Measurements from ENCODE around the gene PCAT7. TPM values are rescaled to one million over a fixed set of nuclear protein-coding genes. Genes with fewer than 3 reads are reported as not detected.
A peak's percentile ranks its signal among the peaks of the same experiment; 100 is the strongest.
"Not testable (repeated sequence)": the region's sequence is repeated elsewhere in the genome, so short reads cannot be mapped to it uniquely, and the experiment has no call there.

Gene PCAT7
- not detected for total RNA-seq

DNA sequence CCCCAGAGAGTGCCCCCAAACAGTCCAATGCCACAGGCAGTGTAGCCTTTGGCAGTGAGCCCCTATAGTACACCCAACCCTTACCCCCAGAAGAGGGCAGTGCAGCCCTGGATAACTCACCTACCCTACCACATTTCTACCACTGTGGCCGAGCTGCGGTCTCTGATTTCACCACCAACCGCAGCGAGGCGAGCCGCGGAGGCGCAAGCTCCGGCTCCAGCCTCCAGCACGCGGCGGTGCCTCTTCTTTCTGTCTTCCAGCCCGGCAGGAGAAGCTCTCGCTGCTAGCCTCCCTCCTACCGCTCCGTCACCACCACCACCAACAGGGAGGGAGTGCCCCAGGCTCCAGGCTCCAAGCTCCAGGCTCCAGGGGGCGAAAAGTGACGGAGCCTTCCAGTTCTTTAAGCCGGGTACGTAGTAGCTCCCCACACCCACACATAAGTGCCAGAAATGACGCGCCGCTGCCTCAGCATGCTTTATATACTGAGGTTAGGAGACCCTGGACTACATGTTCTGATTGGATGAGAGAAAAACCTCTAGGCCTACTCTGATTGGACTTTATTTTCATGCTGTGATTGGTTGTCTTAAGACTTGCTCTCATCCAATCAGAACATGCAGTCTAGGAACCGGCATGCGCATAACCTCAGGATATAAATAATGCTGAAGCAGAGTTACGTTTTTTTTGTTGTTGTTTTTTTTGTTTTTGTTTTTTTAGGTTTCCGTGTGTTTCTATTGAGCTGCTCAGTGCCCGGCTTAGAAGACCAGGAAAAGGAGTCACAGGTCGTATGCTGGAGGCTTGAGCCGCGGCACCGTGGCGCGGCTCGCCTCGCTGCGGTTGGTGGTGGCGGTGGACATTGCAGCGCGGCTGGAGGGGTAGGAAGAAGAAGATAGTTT is at the start of gene PCAT7:
Gene PCAT7, plus strand, starts transcription at position 645 of the 893 bp plus-strand sequence.
- no peaks in the 10 kb centered on the region for H3K36me3 Mint-ChIP-seq
- H3K9me3 Mint-ChIP-seq = no peaks in the 10 kb centered on the region
- ATAC-seq (peak; percentile 83 to 98), DNase-seq (ENCODE audit: low spot score in 2 of 2) (peak in 1 of 2 donors; percentile 23)
- no peak within 1 kb of the TSS for H3K27ac Mint-ChIP-seq

DNA sequence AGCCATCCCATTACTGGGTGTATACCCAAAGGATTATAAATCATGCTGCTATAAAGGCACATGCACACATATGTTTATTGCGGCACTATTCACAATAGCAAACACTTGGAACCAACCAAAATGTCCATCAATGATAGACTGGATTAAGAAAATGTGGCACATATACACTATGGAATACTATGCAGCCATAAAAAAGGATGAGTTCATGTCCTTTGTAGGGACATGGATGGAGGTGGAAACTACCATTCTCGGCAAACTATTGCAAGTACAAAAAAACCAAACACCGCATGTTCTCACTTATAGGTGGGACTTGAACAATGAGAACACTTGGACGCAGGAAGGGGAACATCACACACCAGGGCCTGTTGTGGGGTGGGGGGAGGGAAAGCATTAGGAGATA is 48.5 kb upstream of the PCAT7 start:
- H3K9me3 Mint-ChIP-seq; ATAC-seq; H3K36me3 Mint-ChIP-seq; H3K27ac Mint-ChIP-seq; DNase-seq (ENCODE audit: low spot score in 2 of 2): not testable (repeated sequence)

DNA sequence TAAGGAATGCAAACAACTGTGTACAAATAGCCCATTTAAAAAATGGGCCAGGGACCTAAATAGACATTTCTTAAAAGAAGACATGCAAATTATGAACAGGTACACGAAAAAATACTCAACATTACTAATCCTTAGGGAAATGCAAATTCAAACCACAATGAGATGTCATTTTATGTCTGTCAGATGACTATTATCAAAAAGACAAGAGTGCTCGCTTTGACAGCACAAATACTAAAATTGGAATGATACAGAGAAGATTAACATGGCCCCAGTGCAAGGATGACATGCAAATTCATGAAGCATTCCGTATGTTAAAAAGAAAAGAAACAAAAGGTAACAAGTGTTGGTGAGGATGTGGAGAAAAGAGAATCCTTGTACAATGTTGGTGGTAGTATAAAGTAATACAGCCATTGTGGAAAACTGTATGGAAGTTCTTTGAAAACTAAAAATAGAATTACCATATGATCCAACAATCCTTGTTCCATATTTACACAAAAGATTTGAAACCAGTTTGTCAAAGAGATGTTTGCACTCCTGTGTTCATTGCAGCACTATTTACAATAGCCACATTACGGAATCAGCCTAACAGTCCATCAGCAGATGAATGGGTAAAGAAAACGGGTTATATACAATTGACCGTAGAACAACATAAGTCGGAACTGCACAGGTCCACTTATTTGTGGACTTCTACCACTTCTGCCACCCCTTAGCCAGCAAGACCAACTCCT is 47.2 kb upstream of the PCAT7 start:
- DNase-seq (ENCODE audit: low spot score in 2 of 2) = no peak
- Mint-ChIP-seq H3K9me3 (no peaks in the 10 kb centered on the region), H3K36me3 (no peaks in the 10 kb centered on the region), H3K27ac (no peak overlapping the region)
- no peak for ATAC-seq

DNA sequence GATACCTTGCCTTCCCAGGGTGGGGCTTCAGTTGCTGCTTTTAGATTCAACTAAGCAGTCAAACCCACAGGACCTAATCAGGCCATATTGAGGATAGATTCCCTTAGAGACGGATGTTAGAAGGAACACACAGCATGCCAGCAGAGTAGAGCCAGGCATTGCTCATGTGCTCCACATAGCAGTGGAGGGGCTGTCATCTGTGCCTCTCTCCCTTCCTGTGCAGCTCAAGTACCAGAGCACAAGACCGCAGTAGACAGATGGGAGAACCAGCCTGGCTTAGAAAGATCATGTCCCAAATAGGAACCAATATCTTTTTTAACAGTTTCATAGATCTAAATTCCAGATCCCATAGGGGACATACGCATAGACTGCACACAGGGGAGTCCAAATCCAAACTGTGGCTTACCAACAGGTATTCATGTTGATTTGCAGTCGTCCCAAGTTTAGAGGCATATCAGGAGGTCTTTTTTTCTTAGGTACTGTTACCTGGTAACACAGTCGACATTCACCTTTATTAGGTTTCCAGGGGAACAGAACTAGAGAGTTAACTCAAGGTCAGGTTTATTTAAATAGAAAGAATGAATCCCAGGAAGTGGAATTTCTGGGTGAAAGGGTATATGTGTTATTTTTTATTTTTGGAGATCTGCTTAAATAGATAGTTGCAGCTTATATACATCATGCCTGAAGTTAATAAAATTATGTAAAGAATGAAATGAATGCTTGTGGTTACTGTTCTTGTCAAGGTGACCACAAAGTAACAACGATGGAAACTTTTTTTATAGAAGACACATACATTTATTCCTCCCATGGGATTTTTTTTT is 43.5 kb upstream of the PCAT7 start:
- no peak for DNase-seq (ENCODE audit: low spot score in 2 of 2)
- ATAC-seq = no peak
- Mint-ChIP-seq H3K9me3 (no peaks in the 10 kb centered on the region), H3K36me3 (no peaks in the 10 kb centered on the region), H3K27ac (no peak overlapping the region)

DNA sequence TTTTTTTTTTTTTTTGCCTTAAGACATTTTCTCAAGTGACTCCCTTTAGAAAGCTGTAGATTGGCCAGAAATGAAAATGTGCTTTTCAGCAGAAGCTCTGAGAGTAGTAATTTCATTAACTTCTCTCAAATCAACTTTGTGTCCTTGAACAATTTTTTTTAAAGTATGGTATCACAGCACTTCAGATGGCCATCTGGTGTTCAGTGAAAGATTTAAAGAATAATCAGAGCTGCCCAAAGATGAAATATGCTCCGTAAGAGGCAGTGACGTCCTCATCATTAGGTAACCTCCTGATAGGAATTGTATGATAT is 43.0 kb upstream of the PCAT7 start:
- Mint-ChIP-seq H3K27ac (no peak overlapping the region), H3K36me3 (no peaks in the 10 kb centered on the region), H3K9me3 (no peaks in the 10 kb centered on the region)
- no peak for ATAC-seq
- no peak for DNase-seq (ENCODE audit: low spot score in 2 of 2)

DNA sequence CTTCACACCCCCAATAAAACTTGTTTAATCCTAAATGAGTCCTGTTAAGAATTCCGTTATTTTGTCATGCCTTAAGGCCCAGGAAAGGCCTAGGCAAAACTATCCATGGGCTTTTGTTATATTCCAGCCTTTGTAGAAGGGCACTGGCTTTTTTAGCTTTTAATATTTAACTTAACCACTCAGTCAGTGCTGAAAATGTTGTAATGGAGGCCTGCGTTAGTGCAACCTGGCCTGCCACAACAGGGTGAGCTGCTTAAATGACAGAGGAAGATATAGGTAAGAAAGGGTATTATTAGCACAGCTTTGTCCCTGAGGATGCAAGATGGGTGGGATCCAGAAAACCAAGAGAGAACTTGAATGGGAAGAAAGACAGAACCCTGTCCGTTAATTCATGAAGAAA is 40.2 kb upstream of the PCAT7 start:
- ATAC-seq (no peak), DNase-seq (ENCODE audit: low spot score in 2 of 2) (no peak)
- no peak overlapping the region for H3K27ac Mint-ChIP-seq
- H3K36me3 Mint-ChIP-seq = no peaks in the 10 kb centered on the region
- no peaks in the 10 kb centered on the region for H3K9me3 Mint-ChIP-seq

DNA sequence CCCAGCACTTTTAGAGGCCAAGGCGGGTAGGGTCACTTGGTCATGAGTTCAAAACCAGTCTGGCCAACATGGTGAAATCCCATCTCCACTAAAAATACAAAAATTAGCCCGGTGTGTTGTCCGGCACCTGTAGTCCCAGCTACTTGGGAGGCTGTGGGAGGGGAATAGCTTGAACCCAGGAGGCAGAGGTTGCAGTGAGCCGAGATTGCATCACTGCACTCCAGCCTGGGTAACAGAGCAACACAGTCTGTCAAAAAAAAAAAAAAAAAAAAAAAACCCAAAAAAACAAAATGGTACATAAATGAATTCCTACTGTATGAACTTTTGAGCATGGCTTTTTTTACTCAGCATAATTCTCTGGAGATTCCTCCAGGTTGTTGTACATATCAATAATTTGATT is 37.6 kb upstream of the PCAT7 start:
- ATAC-seq (no peak), DNase-seq (ENCODE audit: low spot score in 2 of 2) (no peak)
- Mint-ChIP-seq H3K36me3 (no peaks in the 10 kb centered on the region), H3K9me3 (no peaks in the 10 kb centered on the region), H3K27ac (no peak overlapping the region)

DNA sequence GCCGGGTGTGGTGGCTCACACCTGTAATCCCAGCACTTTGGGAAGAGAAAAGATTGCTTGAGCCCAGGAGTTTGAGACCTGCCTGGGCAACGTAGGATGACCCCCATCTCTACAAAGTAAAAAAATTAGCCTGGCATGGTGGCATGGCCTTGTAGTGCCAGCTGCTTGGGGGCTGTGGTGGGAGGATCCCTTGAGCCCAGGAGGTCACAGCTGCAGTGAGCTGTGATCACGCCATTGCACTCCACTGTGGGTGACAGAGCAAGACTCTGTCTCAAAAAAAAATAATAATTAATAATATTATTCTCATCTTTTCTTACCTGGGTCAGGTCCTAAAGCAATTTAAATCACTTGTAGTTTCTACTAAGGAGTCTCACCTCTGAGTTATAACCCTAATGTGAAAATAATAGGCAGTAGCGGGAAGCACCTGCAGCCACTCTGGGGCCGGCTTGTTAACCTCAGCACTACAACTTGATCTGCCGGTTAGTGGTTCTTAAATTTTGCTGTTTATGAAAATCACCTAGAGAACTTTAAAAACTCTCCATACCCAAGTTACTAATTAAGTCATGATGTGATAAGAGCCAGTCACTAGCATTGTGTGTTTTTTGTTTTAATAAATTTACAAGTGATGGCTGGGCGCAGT is 29.4 kb upstream of the PCAT7 start:
- no peaks in the 10 kb centered on the region for H3K9me3 Mint-ChIP-seq
- no peaks in the 10 kb centered on the region for H3K36me3 Mint-ChIP-seq
- DNase-seq (ENCODE audit: low spot score in 2 of 2) (no peak), ATAC-seq (no peak)
- no peak overlapping the region for H3K27ac Mint-ChIP-seq

DNA sequence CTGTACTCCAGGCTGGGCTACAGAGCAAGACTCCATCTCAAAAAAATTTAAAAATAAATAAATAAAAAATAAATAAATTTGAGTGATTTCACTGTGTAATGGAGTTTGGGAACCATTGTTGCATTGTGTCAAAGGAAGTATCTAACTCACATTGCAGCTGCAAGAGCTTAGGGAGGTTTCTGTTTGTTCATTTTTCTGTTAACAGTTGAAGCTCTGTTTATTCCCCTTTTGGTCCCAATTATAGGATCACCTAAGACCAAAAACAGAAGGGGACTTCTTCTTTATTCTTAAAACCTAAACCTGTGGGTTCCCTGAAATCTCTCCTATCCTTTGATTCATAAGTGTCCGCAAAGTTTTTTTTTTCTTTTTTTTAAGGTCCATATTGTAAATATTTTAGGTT is 28.6 kb upstream of the PCAT7 start:
- no peaks in the 10 kb centered on the region for H3K9me3 Mint-ChIP-seq
- ATAC-seq (no peak), DNase-seq (ENCODE audit: low spot score in 2 of 2) (no peak)
- H3K36me3 Mint-ChIP-seq = no peaks in the 10 kb centered on the region
- no peak overlapping the region for H3K27ac Mint-ChIP-seq

DNA sequence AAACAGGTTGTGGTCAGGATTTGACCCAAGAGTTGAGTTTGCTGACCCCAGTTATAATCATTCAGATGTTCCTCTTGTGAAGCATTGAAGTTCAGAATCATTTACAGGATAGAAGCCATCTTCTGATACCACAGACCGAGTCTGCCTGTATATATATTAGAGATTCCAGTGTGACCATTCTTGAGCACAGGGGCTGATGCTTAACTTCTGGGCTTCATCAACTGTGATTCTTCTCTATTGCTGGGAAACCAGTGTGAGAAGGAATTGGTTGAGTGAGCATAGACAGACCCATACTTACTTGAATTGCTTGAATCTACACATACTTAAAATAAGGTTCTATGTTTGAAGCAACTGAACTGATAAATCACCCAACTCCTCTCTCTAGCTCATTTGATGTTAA is 27.9 kb upstream of the PCAT7 start:
- no peak for DNase-seq (ENCODE audit: low spot score in 2 of 2)
- Mint-ChIP-seq H3K9me3 (no peaks in the 10 kb centered on the region), H3K36me3 (no peaks in the 10 kb centered on the region), H3K27ac (no peak overlapping the region)
- no peak for ATAC-seq

DNA sequence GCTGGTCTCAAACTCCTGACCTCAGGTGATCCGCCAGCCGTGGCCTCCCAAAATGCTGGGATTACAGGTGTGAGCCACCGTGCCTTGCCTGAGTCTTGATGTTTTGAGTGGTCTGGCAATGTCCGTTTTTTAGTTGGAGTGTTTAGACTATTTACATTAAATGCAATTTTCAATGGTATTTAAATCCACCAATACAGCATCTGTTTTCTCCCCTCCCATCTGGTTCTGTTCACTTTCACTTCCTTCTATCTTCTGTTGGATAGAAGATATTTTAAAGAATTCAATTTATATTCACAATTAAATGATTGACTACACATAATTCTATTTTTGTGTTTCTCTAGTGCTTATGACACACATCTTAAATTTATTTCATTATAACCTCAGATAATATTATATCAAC is 26.0 kb upstream of the PCAT7 start:
- Mint-ChIP-seq H3K36me3 (no peaks in the 10 kb centered on the region), H3K27ac (no peak overlapping the region), H3K9me3 (no peaks in the 10 kb centered on the region)
- ATAC-seq = no peak
- no peak for DNase-seq (ENCODE audit: low spot score in 2 of 2)

DNA sequence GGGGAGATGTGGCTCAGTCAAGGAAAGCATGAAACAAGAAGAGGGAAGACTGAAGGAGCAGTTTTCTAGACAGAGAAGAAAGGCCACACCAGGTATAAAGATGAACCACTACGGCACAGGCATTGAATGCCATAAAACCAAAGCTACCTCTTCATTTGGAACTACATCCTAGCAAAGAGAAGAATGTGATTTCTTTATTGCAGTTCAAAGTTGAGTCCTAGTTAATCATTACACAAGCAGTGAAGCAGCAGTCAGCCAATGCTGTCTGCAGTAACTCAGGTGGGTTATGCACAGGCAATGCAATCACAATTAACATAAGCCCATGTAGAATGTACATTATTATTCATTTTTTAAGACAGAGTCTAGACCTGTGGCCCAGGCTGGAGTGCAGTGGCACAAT is 21.7 kb upstream of the PCAT7 start:
- no peaks in the 10 kb centered on the region for H3K36me3 Mint-ChIP-seq
- no peak for DNase-seq (ENCODE audit: low spot score in 2 of 2)
- no peak overlapping the region for H3K27ac Mint-ChIP-seq
- ATAC-seq = no peak
- no peaks in the 10 kb centered on the region for H3K9me3 Mint-ChIP-seq

DNA sequence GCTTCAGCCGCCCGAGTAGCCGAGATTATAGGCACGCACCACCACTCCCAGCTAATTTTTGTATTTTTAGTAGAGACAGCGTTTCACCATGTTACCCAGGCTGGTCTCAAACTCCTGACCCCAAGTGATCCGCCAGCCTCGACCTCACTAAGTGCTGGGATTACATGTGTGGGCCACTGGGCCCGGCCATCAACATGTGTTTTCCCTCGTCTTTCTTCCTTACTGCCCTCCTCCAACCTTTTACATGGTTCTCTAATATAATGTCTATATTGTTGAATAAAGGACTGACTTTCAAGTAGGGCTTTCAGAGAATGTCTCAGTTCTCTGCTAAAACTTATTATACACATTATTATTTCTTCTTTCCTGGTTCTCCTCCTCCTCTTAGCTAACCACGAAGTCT is 21.3 kb upstream of the PCAT7 start:
- H3K27ac Mint-ChIP-seq = no peak overlapping the region
- no peak for DNase-seq (ENCODE audit: low spot score in 2 of 2)
- H3K36me3 Mint-ChIP-seq = no peaks in the 10 kb centered on the region
- H3K9me3 Mint-ChIP-seq = no peaks in the 10 kb centered on the region
- no peak for ATAC-seq

DNA sequence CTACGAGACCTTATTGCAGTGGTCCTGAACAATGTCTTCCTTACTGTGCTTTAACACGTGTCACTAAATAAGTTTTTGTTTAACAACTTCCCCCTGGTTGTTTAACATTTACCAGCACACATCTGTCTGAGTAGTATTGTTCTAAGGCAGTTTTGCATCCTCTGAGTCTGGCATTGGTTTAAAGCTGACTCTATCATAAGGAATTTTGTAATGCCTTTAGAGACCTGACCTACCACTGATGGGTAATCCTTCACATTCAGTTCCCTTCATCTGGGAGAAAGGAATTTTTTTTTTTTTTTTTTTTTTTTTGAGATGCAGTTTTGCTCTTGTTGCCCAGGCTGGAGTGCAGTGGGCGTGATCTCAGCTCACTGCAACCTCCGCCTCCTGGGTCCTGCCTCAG is 20.0 kb upstream of the PCAT7 start:
- Mint-ChIP-seq H3K36me3 (no peaks in the 10 kb centered on the region), H3K9me3 (no peaks in the 10 kb centered on the region)
- ATAC-seq = no peak

DNA sequence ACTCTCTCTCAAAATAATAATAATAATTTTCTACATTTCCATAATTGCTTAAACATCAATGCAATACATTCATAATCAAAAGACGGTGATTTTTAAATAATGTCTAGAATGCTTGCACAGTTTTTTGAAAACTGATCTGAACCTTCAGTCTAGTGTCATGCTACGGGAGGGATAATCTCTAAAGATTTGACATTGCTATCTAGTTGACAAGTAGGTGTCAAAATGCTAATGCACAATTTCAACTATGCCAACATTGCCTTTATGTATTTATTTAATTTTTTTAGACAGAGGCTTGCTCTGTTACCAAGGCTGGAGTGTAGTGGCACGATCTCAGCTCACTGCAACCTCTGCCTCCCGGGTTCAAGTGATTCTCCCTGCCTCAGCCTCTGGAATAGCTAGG is 16.0 kb upstream of the PCAT7 start:
- no peaks in the 10 kb centered on the region for H3K36me3 Mint-ChIP-seq
- H3K27ac Mint-ChIP-seq = no peak overlapping the region
- H3K9me3 Mint-ChIP-seq = no peaks in the 10 kb centered on the region
- no peak for ATAC-seq
- no peak for DNase-seq (ENCODE audit: low spot score in 2 of 2)

More for the DNA sequence above, 20.0 kb upstream of the PCAT7 start:
- DNase-seq (ENCODE audit: low spot score in 2 of 2) = no peak
- no peak overlapping the region for H3K27ac Mint-ChIP-seq

DNA sequence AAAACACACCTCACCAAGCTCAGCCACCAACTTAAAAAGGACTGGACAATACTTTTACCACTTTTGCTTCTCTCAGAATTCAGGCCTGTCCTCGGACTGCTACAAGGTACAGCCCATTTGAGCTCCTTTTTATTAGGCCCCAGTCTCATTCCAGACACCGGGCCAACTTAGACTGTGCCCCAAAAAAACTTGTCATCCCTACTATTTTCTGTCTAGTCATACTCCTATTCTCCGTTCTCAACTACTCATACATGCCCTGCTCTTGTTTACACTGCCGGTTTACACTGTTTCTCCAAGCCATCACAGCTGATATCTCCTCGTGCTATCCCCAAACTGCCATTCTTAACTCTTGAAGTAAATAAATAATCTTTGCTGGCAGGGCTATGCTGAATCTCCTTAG is 10.5 kb upstream of the PCAT7 start:
- not testable (repeated sequence) for DNase-seq (ENCODE audit: low spot score in 2 of 2); H3K9me3 Mint-ChIP-seq; H3K27ac Mint-ChIP-seq; H3K36me3 Mint-ChIP-seq; ATAC-seq

DNA sequence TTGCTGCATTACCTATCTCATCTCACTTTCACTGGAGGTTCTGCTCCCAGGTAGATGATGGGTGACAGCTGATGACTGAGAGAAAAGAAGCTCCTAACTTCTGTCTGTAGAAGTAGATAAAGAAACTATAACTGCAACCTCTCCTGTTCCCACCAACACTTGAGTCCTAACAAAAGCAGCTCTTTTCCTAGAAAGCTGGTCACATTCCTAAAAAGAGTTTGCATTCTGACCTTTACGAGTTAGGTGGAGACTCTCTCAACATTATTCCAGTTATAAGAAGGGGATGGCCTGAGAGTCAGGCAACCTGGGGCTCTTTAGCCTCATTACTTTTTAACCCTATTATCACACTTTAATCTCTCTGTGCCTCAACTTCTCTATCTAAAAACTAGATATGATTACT is 8.9 kb upstream of the PCAT7 start:
- H3K9me3 Mint-ChIP-seq = no peaks in the 10 kb centered on the region
- ATAC-seq = no peak
- H3K36me3 Mint-ChIP-seq = no peaks in the 10 kb centered on the region
- no peak for DNase-seq (ENCODE audit: low spot score in 2 of 2)
- no peak overlapping the region for H3K27ac Mint-ChIP-seq

Measured in activated naive CD4-positive, alpha-beta T cell treated with anti-CD3 and anti-CD28 coated beads, Interleukin-2, amount 50 U/mL, for 72 hours (primary cell).